ENCODE data around the gene DDX43.
"Not testable (repeated sequence)": the region's sequence is repeated elsewhere in the genome, so short reads cannot be mapped to it uniquely, and the experiment has no call there.

DDX43 gene

DNA sequence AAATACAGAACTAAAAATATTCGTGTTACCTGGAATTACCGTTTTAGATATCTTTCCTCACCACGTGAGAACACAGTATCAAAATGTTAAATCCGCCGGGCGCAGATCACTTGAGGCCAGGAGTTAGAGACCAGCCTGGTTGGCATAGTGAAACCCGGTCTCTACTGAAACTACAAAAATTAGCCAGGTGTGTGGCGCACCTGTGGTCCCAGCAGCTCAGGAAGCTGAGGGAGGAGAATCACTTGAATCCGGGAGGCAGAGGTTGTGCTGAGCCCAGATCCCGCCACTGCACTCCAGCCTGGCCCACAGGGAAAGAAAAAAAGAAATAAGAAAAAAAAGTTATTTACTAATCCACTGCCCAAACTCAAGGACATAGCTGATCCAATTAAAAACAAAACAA lies 4.8 kb upstream of the DDX43 start:
- no peak for FAIRE-seq

DNA sequence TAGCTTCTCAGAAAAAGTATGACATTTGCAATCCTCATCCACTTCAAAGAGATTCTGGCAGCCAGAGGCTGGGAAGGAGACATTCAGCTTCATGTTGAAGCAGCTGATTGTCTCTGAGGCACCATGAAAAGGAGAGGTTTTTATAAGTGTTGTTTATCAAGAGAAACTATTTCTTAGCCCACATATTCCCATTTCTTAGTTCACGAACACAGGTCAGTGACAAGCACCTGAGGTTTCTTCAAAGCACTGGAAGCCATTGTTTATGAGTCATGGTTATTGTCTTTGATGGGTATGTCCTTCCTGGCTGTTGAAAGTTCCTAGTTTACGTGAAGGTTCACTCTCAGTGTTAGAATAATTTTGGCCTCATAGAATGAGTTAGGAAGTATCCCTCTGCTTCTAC lies 3.0 kb upstream of the DDX43 start:
- FAIRE-seq: no peak

DNA sequence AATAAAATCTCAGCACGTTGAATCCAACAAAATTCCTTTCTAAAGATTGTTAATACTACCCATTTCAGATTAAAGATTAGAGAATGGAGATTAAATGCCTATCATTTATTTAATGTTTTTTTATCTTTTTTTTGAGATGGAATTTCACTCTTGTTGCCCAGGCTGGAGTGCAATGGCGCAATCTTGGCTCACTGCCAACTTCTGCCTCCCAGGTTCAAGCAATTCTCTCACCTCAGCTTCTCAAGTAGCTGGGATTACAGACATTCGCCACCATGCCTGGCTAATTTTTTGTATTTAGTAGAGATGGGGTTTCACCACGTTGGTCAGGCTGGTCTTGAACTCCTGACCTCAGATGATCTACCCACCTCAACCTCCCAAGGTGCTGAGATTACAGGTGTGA lies 2.4 kb upstream of the DDX43 start:
- not testable (repeated sequence) for FAIRE-seq

- no peak for FAIRE-seq
Observed at GRCh38 chr6:73393278-73393677, 1.4 kb upstream of the DDX43 start.

DNA sequence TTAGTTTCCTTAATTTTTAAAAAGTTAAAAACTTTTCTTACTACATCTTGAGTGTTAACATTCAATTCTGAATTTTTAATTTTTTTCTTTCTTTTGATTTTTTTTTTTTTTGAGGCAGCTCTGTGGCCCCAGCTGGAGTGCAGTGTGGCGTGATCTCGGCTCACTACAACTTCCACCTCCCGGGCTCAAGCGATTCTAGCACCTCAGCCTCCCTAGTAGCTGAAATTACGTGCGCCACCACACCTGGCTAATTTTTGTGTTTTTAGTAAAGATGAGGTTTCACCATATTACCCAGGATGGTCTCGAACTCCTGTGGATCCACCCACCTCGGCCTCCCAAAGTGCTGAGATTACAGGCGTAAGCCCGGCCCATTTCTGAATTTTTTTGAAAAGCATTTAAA lies 1.2 kb downstream of the DDX43 start:
- FAIRE-seq: no peak

DNA sequence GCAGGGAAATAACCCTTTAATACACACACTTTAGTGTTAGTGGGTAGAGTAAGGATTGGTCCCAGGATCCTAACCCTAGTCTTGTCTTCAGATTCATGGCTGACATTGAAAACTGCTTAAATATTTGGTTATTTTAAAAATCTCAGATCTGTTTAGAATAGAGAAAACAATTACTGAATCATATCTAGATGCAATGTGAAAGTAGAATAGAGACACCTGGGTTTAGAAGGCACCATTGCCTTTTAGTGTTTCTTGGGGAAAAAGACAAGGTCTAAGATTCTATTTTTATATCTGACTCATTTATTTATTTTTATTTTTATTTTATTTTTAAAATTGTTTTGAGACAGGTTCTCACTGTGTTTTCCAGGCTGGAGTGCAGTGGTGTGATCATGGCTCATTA lies 6.0 kb downstream of the DDX43 start:
- FAIRE-seq: no peak

- no peak for FAIRE-seq
Observed at GRCh38 chr6:73409395-73409794, 14.8 kb downstream of the DDX43 start.

- no peak for FAIRE-seq
Observed at GRCh38 chr6:73413102-73413501, 18.5 kb downstream of the DDX43 start.

GRCh38 chr6:73418081-73418741 lies 23.6 kb downstream of the DDX43 start:
- no peak for FAIRE-seq

DNA sequence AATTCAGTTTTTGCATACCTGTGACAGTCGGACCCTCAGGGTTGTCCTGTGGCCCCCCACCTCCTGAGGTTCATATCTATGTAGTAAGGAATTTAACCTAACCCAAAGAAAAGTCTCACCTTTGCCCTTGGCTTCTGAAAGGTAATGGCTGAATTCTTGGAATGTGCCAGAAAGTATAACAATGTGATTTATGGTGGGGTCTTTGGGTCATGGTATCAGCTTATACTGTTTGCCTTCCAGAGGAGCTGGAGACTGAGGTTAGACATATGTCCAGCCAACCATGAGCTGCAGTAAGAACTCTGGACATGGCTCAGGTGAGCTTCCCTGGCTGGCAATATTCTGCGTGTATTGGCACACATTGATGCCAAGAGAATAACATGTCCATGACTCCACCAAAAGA lies 26.9 kb downstream of the DDX43 start:
- no peak for FAIRE-seq

DNA sequence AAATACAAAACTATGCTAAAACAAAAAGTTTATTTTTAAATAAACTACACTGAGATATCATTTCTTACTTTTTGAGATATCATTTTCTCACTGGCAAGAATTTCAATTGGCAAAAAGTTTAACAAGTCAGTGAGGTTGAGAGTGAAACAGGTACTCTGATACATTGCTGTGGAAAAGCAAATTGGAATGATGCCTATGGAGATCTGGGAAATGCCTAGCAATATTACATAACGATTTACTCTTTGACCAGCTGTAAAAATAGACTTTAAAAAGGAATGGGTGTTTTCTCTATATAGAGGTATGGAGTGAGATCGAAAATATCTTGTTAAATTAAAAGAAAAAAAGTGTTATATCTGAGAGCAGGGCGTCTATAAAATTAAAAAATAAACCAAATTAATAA lies 40.6 kb downstream of the DDX43 start:
- FAIRE-seq: no peak

- no peak for FAIRE-seq
Observed at GRCh38 chr6:73443555-73443954, 48.9 kb downstream of the DDX43 start.

GRCh38 chr6:73451223-73452106 lies 56.8 kb downstream of the DDX43 start:
- FAIRE-seq: no peak

DNA sequence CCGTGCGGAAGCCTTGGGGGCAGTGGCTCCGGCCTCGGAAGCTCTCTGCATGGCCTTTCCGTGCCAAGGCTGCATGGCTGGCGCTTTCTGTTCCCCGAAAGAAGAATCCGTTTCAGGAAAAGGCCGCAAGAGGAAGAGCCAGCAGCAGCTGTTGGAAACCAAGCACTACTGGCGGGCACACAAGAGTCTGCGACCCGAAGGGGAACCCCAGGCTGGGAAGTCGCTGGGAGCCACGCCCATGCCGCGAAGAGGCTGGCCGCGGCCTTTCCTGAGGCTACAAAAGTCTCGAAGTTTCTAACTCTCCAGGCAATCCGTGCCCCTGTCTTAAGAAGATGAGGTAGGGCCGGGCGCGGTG lies 57.5 kb downstream of the DDX43 start, which contains the start of gene CGAS:
Gene CGAS (minus strand): TSS at position 191 of the 355 bp plus-strand sequence. CDS start 116 bp downstream, at position 75.
- FAIRE-seq: no peak

DNA sequence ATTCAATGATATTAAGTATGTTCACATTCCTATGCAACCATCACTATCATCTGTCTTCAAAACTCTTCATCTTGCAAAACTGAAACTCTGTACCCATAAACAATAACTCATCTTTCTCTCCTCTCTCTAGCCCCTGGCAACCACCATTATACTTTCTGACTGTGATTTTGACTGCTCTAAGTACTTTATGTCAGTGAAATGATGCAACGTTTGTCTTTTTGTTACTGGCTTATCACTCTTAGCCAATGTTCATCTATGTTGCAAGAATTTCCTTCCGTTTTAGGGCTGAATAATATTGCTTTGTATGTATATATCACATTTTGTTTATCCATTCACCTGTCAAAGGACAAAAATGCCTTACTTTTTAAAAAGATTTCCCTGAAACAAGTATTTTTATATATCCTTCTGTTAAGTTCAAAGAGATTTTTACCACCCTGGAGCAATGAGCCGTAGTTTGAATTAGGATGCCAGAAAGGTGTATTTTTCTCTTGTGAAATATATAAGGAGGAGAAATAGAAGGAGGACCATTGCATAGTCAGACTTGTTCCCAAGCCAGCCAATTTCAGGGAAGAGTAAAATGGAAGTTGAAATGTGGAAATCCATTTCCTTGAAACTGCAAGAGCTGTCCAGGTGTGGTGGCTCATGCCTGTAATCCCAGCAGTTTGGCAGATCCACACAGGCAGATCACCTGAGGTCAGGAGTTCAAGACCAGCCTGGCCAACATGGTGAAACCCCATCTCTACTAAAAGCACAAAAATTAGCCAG lies 61.4 kb downstream of the DDX43 start:
- FAIRE-seq: no peak

GRCh38 chr6:73459474-73459873 lies 64.8 kb downstream of the DDX43 start:
- FAIRE-seq: not testable (repeated sequence)

GRCh38 chr6:73460056-73460455 lies 65.4 kb downstream of the DDX43 start:
- no peak for FAIRE-seq

GRCh38 chr6:73461537-73462350 lies 67.1 kb downstream of the DDX43 start, which contains the start of gene MTO1:
Gene MTO1, plus strand, starts transcription at chr6:73461737. Its CDS starts 118 bp downstream, at chr6:73461855.
- FAIRE-seq: peak; percentile 90

Data from A204.1 (cell line).